Panc1 (cell line): ENCODE measurements around the gene PRKAG3. TPM values are rescaled to one million over a fixed set of nuclear protein-coding genes. Genes with fewer than 3 reads are reported as not detected.

ENCODE experiments used
- ATAC-seq: fragments of 200-7000 bp; cut with Tn5 transposase; 2 replicates; pipeline ENCODE4 v1.9.1; 2020; ENCODE audit warnings: mild to moderate bottlenecking, moderate library complexity
- BruUV-seq: library from RNA; stranded (reverse); fragments of 400-500 nt; replicated peaks from 2 replicates; lab custom pipeline; 2021; lab: Mats Ljungman, UMichigan
- CTCF ChIA-PET: fragments of 300-600 bp; sonication (Branson Sonifier 250); formaldehyde crosslinking; loops from one replicate; lab custom pipeline; 2022; ENCODE audit warnings: antibody characterized with exemption; lab: Charles Lee
- POLR2A ChIA-PET: fragments of 300-600 bp; sonication (Branson Sonifier 250); formaldehyde crosslinking; loops from one replicate; lab custom pipeline; 2022; ENCODE audit warnings: antibody characterized with exemption; lab: Charles Lee
- DNase-seq: peaks from one replicate; pipeline ENCODE4 v3.0.0-alpha.2; 2010; ENCODE audit warnings: low read depth, low spot score
- H3K27ac ChIP-seq: 2 replicates; pipeline ENCODE4 v1.5.1; 2011; ENCODE audit warnings: mild to moderate bottlenecking, low read length, inconsistent platforms
- H3K27me3 ChIP-seq: fragments of 200-500 bp; sonication (Bioruptor generic); 2 replicates; pipeline ENCODE4 v1.6.0; 2014; ENCODE audit warnings: low read length, inconsistent platforms; ENCODE audit not compliant: control insufficient read depth, insufficient read depth
- H3K36me3 ChIP-seq: fragments of 200-500 bp; sonication (Bioruptor generic); 2 replicates; pipeline ENCODE4 v1.5.1; 2014; ENCODE audit warnings: inconsistent platforms, mild to moderate bottlenecking, low read length, moderate library complexity; ENCODE audit not compliant: control insufficient read depth, insufficient read depth
- H3K4me1 ChIP-seq: 2 replicates; pipeline ENCODE4 v1.5.1; 2011; ENCODE audit warnings: inconsistent platforms, mild to moderate bottlenecking, low read length, moderate library complexity; ENCODE audit not compliant: control insufficient read depth, insufficient read depth
- H3K4me3 ChIP-seq, 2 experiments: 2 replicates each; pipeline ENCODE4 v1.5.1; 2011 to 2012; ENCODE audit warnings: low read depth in 2 of 2, low read length in 2 of 2, mild to moderate bottlenecking in 2 of 2, inconsistent platforms in 1 of 2, moderate library complexity in 1 of 2
- H3K9me3 ChIP-seq: fragments of 200-500 bp; sonication (Bioruptor generic); 2 replicates; pipeline ENCODE4 v1.5.1; 2014; ENCODE audit warnings: low read depth, mild to moderate bottlenecking, inconsistent platforms, low read length, moderate library complexity; ENCODE audit not compliant: control insufficient read depth, insufficient read depth
- POLR2AphosphoS5 ChIP-seq: IDR thresholded peaks from 2 replicates; pipeline ENCODE4 v1.6.1; 2012; ENCODE audit warnings: mild to moderate bottlenecking, low read depth, low read length, moderate library complexity
- SIN3A ChIP-seq: IDR thresholded peaks from 2 replicates; pipeline ENCODE4 v1.6.1; 2012; ENCODE audit warnings: low read depth, mild to moderate bottlenecking, low read length, moderate library complexity, borderline replicate concordance; ENCODE audit not compliant: insufficient read depth
- TCF7L2 ChIP-seq: IDR thresholded peaks from 2 replicates; pipeline ENCODE4 v1.6.1; 2011; ENCODE audit warnings: mild to moderate bottlenecking, low read depth, low read length, inconsistent platforms
- in situ Hi-C: cut with HindIII; loops from 2 replicates; pipeline ENCODE4 v1.10.0; 2016; ENCODE audit warnings: low sequenced_read_pairs, low pct_unique_long_range_greater_than_20kb
- intact Hi-C: fragments of 100-400 bp; cut with micrococcal nuclease; formaldehyde crosslinking; loops from one replicate; pipeline ENCODE4 v1.10.0; 2022; ENCODE audit not compliant: unreplicated experiment
- total RNA-seq: library from RNA; stranded (reverse); gene quantifications from one replicate; pipeline ENCODE4 v1.2.1, GENCODE V29; 2021; ENCODE audit not compliant: unreplicated experiment
- TF ChIP-seq, protein P1 (sequence below), 2 experiments: IDR thresholded peaks; 2 replicates each; pipeline ENCODE4 v1.6.1; 2011 to 2012; ENCODE audit warnings: low read depth in 2 of 2, control low read depth in 1 of 2, low read length in 1 of 2, mild to moderate bottlenecking in 1 of 2, moderate library complexity in 1 of 2; ENCODE audit not compliant: insufficient read depth in 1 of 2
- TF ChIP-seq, protein P2 (sequence below): fragments of 450-650 bp; IDR thresholded peaks from 2 replicates; pipeline ENCODE4 v1.5.1; 2017; ENCODE audit warnings: mild to moderate bottlenecking

Gene PRKAG3
- total RNA-seq, 1 experiment from 2014 or later: not detected

DNA sequence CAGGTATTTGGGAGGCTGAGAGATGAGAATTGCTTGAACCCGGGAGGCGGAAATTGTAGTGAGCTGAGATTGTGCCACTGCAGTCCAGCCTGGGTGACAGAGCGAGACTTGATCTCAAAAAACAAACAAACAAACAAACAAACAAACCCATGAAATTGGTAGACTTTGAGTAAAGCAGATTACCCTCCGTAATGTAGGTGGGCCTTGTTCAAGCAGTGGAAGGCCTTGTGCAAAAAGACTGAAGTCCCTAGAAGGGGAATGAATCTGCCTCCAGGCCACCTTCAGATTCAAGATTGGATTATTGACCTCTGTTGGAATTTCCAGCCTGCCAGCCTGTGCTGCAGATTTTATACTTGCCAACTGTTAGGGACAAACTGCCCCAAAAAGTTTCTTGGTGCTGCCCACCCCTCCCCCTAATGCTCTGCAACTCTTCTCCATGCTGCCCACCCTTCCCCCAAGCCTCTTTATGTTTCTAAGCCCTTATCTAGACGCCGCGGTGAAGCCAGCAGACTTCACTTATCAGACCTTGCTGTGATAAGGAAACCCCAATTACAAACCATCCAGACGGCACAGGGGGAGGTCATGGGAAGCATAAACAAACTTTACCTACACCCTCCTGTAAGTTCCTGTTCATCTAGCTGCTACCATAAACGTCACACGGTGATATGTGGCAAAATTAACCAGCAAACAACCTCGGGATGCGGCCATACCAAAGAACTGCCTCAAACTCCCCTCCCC lies 32.7 kb downstream of the PRKAG3 start:
- H3K36me3 ChIP-seq: no peaks in the 10 kb centered on the region
- CTCF ChIA-PET: no interaction called here
- H3K27me3 ChIP-seq: no peaks in the 10 kb centered on the region
- no peak overlapping the region for H3K4me3 ChIP-seq
- POLR2A ChIA-PET: no interaction called here
- no TSS peak for BruUV-seq
- in situ Hi-C loops: no loop called here
- DNase-seq: no peak
- H3K9me3 ChIP-seq: no peaks in the 10 kb centered on the region
- no peaks in the 10 kb centered on the region for H3K4me1 ChIP-seq
- no peak for ATAC-seq
- TF ChIP-seq POLR2AphosphoS5: no peak
- TF ChIP-seq, protein P1, sequence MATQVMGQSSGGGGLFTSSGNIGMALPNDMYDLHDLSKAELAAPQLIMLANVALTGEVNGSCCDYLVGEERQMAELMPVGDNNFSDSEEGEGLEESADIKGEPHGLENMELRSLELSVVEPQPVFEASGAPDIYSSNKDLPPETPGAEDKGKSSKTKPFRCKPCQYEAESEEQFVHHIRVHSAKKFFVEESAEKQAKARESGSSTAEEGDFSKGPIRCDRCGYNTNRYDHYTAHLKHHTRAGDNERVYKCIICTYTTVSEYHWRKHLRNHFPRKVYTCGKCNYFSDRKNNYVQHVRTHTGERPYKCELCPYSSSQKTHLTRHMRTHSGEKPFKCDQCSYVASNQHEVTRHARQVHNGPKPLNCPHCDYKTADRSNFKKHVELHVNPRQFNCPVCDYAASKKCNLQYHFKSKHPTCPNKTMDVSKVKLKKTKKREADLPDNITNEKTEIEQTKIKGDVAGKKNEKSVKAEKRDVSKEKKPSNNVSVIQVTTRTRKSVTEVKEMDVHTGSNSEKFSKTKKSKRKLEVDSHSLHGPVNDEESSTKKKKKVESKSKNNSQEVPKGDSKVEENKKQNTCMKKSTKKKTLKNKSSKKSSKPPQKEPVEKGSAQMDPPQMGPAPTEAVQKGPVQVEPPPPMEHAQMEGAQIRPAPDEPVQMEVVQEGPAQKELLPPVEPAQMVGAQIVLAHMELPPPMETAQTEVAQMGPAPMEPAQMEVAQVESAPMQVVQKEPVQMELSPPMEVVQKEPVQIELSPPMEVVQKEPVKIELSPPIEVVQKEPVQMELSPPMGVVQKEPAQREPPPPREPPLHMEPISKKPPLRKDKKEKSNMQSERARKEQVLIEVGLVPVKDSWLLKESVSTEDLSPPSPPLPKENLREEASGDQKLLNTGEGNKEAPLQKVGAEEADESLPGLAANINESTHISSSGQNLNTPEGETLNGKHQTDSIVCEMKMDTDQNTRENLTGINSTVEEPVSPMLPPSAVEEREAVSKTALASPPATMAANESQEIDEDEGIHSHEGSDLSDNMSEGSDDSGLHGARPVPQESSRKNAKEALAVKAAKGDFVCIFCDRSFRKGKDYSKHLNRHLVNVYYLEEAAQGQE (IDR thresholded peaks at IDR 0.05; ENCODE audit: insufficient read depth in 1 of 2, low read depth in 2 of 2, low read length in 1 of 2): no peak
- no peak for TF ChIP-seq TCF7L2
- no peak for TF ChIP-seq SIN3A
- H3K27ac ChIP-seq: no peak overlapping the region
- intact Hi-C loops: no loop called here

DNA sequence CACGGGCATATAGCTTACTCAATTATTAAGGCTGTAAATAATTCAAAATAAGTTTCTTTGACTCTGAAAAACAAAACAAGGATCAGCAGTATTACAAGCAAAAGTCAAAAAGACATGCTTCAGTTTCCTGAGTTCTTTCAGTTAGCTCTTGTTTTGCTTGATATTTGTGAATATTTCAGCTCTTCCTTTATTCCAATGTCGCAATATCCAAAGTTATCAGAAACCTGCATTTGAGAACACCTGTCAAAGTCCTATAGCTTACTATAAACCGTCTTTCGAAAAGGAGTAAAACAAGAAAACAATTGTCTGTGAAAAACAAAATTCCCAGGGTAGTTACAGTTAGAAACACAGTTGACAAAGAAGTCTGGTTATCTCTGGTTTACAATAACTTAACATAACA lies 34.9 kb downstream of the PRKAG3 start:
- DNase-seq: no peak
- intact Hi-C loops: no loop called here
- CTCF ChIA-PET: no interaction called here
- TF ChIP-seq TCF7L2 (no peak), SIN3A (no peak), POLR2AphosphoS5 (no peak)
- TF ChIP-seq, protein P2, sequence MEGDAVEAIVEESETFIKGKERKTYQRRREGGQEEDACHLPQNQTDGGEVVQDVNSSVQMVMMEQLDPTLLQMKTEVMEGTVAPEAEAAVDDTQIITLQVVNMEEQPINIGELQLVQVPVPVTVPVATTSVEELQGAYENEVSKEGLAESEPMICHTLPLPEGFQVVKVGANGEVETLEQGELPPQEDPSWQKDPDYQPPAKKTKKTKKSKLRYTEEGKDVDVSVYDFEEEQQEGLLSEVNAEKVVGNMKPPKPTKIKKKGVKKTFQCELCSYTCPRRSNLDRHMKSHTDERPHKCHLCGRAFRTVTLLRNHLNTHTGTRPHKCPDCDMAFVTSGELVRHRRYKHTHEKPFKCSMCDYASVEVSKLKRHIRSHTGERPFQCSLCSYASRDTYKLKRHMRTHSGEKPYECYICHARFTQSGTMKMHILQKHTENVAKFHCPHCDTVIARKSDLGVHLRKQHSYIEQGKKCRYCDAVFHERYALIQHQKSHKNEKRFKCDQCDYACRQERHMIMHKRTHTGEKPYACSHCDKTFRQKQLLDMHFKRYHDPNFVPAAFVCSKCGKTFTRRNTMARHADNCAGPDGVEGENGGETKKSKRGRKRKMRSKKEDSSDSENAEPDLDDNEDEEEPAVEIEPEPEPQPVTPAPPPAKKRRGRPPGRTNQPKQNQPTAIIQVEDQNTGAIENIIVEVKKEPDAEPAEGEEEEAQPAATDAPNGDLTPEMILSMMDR: no peak
- TF ChIP-seq, protein P1 (IDR thresholded peaks at IDR 0.05; ENCODE audit: insufficient read depth in 1 of 2, low read depth in 2 of 2, low read length in 1 of 2): no peak
- H3K27ac ChIP-seq: no peak overlapping the region
- in situ Hi-C loops: no loop called here
- no peaks in the 10 kb centered on the region for H3K4me1 ChIP-seq
- H3K9me3 ChIP-seq: no peaks in the 10 kb centered on the region
- BruUV-seq: no TSS peak
- H3K27me3 ChIP-seq: no peaks in the 10 kb centered on the region
- no peak overlapping the region for H3K4me3 ChIP-seq
- H3K36me3 ChIP-seq: no peaks in the 10 kb centered on the region
- ATAC-seq: no peak
- POLR2A ChIA-PET: no interaction called here
